Inferior parietal cortex (tissue), 1 donor: ENCODE measurements around the gene FUT8.
"Not testable (repeated sequence)": the region's sequence is repeated elsewhere in the genome, so short reads cannot be mapped to it uniquely, and the experiment has no call there.

ENCODE experiments used
- DNase-seq: peaks from one replicate; pipeline ENCODE4 v3.0.0-alpha.2; 2016; ENCODE audit errors: extremely low spot score

The FUT8 gene

GRCh38 chr14:65415613-65416012 is 3.1 kb downstream of the FUT8 start:
- DNase-seq: no peak

GRCh38 chr14:65419593-65420252 is 7.2 kb downstream of the FUT8 start:
- DNase-seq: no peak

GRCh38 chr14:65421201-65421981 is 8.9 kb downstream of the FUT8 start:
- no peak for DNase-seq

GRCh38 chr14:65422088-65422834 is 9.7 kb downstream of the FUT8 start:
- DNase-seq: no peak

DNA sequence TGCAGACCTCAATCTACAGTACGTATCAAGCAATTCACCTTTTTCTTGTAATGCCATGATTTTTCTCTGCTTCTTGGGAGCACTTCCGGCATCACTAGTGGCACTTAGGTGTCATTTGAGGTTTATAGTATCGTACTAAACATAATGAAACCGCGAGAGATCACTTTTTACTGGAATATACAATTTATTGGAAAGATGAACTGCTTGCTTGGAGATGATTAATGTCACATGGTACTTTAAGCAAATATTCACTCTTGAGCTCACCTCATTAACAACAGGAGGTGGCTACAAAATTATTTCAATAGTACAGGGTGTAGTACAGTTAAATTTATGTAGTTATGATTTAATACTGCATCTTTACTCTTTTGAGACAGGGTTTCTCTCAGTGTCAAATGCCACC is 11.5 kb downstream of the FUT8 start:
- DNase-seq: no peak

DNA sequence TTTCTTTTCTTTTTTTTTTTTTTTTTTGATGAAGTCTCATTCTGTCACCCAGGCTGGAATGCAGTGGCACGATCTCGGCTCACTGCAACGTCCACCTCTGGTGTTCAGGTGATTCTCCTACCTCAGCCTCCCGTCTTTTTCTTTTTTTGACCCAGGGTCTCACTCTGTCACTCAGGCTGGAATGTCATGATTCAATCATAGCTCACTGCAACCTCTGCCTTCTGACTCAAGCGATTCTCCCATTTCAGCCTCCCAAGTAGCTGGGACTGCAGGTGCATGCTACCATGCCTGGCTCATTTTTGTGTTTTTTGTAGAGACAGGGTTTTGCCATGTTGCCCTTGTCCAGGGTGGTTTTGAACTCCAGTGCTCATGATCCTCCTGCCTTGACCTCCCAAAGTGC is 12.0 kb downstream of the FUT8 start:
- no peak for DNase-seq

- DNase-seq: no peak
Measured at GRCh38 chr14:65425885-65426284, 13.4 kb downstream of the FUT8 start.

GRCh38 chr14:65426902-65427301 is 14.4 kb downstream of the FUT8 start:
- DNase-seq: not testable (repeated sequence)

DNA sequence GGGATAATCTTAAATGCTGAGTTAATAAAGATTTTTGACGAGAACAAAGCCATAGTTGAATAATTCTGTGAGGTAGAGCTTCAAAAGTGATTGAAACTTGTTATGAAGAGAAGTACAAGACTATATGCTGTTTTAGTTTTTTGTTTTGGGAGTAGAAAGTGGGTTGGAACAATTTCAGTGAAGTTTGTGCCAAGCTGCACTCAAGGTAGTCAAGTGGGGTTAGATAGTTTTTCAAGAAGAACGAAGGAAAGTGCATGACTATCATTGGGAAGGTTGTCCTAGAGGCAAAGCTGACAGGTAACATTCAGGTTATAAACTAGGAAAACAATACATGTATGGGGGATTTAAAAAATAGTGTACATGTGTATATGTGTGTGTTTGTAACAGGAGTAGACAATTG is 16.2 kb downstream of the FUT8 start:
- DNase-seq: no peak

DNA sequence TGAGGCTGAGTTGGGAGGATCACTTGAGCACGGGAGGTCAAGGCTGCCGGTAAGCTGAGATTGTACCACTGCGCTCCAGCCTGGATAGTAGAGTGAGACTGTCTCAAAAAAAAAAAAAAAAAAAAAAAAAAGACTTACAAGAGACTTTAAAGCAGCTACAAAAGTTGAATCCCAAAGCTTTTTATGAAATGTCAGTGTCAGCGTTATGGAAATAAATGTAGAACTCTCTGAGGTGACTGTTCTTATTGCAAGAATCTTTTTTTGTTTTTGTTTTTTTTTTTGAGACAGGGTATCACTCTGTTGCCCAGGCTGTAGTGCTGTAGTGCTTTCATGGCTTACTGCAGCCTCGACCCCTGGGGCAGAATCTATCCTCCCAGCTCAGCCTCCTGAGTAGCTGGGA is 17.2 kb downstream of the FUT8 start:
- DNase-seq: no peak

GRCh38 chr14:65431245-65431644 is 18.7 kb downstream of the FUT8 start:
- DNase-seq: no peak

DNA sequence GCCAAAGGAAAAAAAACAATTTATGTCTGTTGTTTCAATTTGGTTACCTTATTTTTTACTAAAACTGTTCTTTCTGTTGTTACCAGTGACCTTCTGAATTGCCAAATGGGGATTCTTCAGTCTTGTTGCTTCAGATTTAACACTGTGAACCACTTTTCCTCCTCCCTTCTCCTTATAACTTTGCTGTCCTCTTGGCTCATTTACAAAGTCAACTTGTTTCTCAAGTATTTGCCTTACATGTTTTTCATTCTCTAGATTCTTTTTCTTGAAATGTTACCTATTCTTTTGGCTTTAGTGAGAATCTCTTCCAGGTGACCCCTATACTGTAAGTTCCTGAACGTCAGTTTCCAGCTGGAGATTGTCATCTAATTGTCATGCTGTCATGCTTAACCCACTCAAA is 19.4 kb downstream of the FUT8 start:
- DNase-seq: no peak

DNA sequence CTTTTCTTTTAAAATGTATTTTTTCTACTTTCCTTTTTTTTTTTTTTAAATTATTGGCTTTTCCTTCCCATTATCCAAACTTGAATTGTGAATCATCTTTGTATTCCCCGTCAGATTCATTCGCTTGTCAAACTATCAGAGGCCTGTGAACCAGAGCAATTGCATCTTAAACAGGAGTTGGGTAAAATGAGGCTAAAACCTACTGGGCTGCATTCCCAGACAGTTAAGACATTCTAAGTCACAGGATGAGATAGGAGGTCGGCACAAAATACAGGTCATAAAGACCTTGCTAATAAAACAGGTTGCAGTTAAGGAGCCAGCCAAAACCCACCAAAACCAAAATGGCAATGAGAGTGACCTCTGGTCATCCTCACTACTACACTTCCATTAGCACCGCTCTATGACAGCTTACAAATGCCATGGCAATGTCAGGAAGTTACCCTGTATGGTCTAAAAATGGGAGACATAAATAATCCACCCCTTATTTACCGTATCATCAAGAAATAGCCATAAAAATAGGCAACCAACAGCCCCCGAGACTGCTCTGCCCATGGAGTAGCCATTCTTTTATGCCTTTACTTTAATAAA is 19.9 kb downstream of the FUT8 start:
- no peak for DNase-seq

DNA sequence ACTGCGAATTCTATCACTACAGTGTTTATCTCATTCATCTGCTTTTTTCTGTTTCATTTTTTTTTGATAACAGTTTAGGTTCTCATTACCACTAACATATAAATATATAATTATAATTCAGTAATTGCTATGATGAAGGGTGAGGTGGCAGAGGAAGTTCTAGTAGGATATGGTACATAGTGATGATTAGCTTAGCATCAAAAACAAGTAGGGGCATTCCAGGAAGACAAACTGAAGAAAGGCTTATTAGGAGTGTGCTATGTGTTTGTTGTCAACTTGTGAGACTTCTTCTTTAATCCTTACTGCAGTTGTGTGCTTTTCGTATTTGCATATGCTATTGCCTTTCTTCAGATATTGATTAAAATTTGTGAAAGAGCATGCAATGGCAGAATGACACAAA is 20.6 kb downstream of the FUT8 start:
- DNase-seq: no peak

DNA sequence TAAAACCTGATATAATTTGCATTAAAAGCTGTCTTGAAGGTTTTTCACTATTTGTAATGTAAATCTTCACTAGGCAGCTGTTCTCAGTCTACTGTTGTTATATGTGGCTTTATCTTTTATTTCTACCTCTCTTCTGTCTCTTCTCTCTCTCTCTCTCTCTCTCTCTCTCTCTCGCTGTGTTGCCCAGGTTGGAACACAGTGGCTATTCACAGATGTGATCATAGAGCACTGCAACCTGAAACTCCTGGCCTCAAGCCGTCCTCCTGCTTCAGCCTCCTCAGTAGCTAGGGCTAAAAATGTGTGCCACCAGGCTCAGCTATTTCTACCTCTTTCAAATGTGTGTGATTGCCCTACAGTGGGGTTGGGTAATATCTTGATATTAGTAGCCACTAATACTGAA is 21.1 kb downstream of the FUT8 start:
- no peak for DNase-seq

DNA sequence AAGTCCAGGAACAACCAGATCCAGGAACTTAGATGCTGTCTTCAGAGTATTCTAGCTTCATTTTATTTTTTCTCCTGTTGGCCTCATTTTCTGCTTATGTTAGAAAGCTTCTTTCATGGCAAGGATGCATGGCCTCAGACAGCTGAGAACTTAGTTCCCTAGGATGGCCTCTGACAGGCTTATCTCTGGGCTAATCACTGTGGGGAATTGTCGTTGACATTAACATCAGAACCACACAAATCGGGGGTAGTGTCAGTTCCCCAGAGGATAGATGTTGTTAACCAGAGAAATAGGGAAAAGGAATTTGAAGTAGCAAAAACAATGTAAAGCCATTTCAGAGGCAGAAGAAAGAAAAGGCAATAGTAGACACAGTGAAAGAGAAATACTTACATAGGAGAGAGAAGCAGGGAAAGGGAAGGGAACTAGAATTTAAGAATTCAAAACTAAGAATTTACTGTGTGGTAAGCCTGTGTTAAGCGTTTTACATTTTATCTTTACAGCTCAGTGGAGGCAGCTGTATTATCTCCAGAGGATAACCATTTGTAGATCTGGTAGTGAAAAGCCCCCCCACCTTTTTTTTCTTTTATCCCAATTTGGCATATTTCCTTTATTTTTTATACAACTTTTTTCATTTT is 21.8 kb downstream of the FUT8 start:
- DNase-seq: no peak

GRCh38 chr14:65438266-65438933 is 25.9 kb downstream of the FUT8 start:
- no peak for DNase-seq

- DNase-seq: no peak
Measured at GRCh38 chr14:65439117-65439516, 26.6 kb downstream of the FUT8 start.

GRCh38 chr14:65440230-65440629 is 27.7 kb downstream of the FUT8 start:
- no peak for DNase-seq

DNA sequence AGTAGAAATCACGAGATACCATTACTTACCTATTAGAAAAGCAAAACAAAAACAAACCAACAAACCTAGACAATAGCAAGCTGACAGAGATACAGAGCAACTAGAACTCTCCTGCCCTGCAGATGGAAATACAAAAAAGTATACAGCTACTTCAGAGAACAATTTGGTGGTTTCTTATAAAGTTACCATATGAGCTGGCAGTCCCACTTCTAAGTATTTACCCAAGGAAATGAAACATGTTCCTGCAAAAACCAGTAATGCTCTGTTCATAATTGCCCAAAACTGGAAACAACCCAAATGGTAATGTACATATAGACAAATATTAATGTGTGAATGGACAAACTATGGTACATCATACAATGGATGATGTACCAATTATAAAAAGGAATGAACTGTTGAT is 31.7 kb downstream of the FUT8 start:
- DNase-seq: no peak

GRCh38 chr14:65446159-65446558 is 33.6 kb downstream of the FUT8 start:
- DNase-seq: no peak
